K562 (cell line): ENCODE results near the gene PNPLA2. TPM values are rescaled to one million over a fixed set of nuclear protein-coding genes. Genes with fewer than 3 reads are reported as not detected.

Experiments
- ATAC-seq: fragments of 200-7000 bp; cut with Tn5 transposase; 3 replicates; pipeline ENCODE4 v1.9.1; 2020; ENCODE audit warnings: moderate library complexity
- BruUV-seq: library from RNA; stranded (reverse); fragments of 400-500 nt; replicated peaks from 2 replicates; lab custom pipeline; 2021; lab: Mats Ljungman, UMichigan
- CTCF ChIA-PET: fragments of 300-600 bp; formaldehyde crosslinking; extraction: SDS; loops from one replicate; lab custom pipeline; 2021; ENCODE audit warnings: low intra/inter-chr PET ratio; lab: Yijun Ruan, JAX
- POLR2A ChIA-PET: fragments of 300-600, 350-650 bp; sonication (Branson Sonifier 250); formaldehyde crosslinking; extraction: SDS; loops from one replicate; lab custom pipeline; 2021; ENCODE audit warnings: antibody characterized with exemption, inconsistent platforms; lab: Yijun Ruan, JAX
- DNase-seq, 4 experiments: peaks; one replicate each; pipeline versions ENCODE4 v3.0.0 to v3.0.0-alpha.2; 2011 to 2018; ENCODE audit warnings: low spot score in 3 of 4, mixed read lengths in 3 of 4; ENCODE audit errors: extremely low read depth in 1 of 4
- FAIRE-seq: peaks from 2 replicates; lab custom pipeline; 2011; peaks lifted over from hg19 to GRCh38; lab: Jason Lieb, UNC
- H2AFZ ChIP-seq: 2 replicates; pipeline ENCODE4 v1.6.0; 2011; ENCODE audit warnings: low read depth, low read length, control low read depth, inconsistent platforms
- H3K27ac ChIP-seq: fragments of 200-600 bp; 3 replicates; pipeline ENCODE4 v1.8.0; 2011; ENCODE audit warnings: low read depth, mild to moderate bottlenecking, control low read depth, inconsistent platforms, low read length, moderate library complexity, mixed read lengths; ENCODE audit errors: extremely low read depth
- H3K27me3 ChIP-seq, 2 experiments: fragments of 300-600 bp in 1 of 2; 2 replicates in 1 of 2; 3 replicates in 1 of 2; pipeline versions ENCODE4 v1.6.0 to v1.8.0; 2011; ENCODE audit warnings: inconsistent platforms in 2 of 2, low read length in 2 of 2, mild to moderate bottlenecking in 1 of 2, mixed read lengths in 1 of 2, moderate library complexity in 1 of 2; ENCODE audit not compliant: control insufficient read depth in 2 of 2, insufficient read depth in 2 of 2
- H3K36me3 ChIP-seq: fragments of 300-600 bp; 3 replicates; pipeline ENCODE4 v1.8.0; 2011; ENCODE audit warnings: mild to moderate bottlenecking, low read length, inconsistent platforms; ENCODE audit not compliant: control insufficient read depth, insufficient read depth
- H3K4me1 ChIP-seq, 2 experiments: fragments of 200-600 bp in 1 of 2; replicated peaks in 1 of 2; 2 replicates in 1 of 2; 3 replicates in 1 of 2; pipeline versions ENCODE4 v1.5.1 to v1.8.0; 2011; ENCODE audit warnings: inconsistent platforms in 2 of 2, low read length in 2 of 2, mild to moderate bottlenecking in 1 of 2, mixed read lengths in 1 of 2, moderate library complexity in 1 of 2; ENCODE audit not compliant: control insufficient read depth in 2 of 2, insufficient read depth in 2 of 2
- H3K4me2 ChIP-seq: 2 replicates; pipeline ENCODE4 v1.6.1; 2011; ENCODE audit warnings: low read length, control low read depth, inconsistent platforms, mixed read lengths; ENCODE audit not compliant: insufficient read depth
- H3K4me3 ChIP-seq: fragments of 200-600 bp; sonication (generic), shearing (Covaris generic); 2 replicates; pipeline ENCODE4 v1.5.1; 2016; ENCODE audit warnings: control low read depth, inconsistent platforms
- H3K79me2 ChIP-seq: fragments of 200-600 bp; 3 replicates; pipeline ENCODE4 v1.8.0; 2011; ENCODE audit warnings: low read length, inconsistent platforms; ENCODE audit not compliant: control insufficient read depth, insufficient read depth
- H3K9ac ChIP-seq, 2 experiments: 2 replicates each; pipeline versions ENCODE4 v1.6.0 to v1.6.1; 2011; ENCODE audit warnings: low read depth in 2 of 2, low read length in 2 of 2, control low read depth in 1 of 2, inconsistent platforms in 1 of 2, mild to moderate bottlenecking in 1 of 2, mixed read lengths in 1 of 2; ENCODE audit not compliant: insufficient read depth in 1 of 2
- H3K9me1 ChIP-seq: one replicate; pipeline ENCODE4 v1.6.0; 2011; ENCODE audit warnings: inconsistent platforms, mild to moderate bottlenecking, low read length, moderate library complexity; ENCODE audit not compliant: control insufficient read depth, insufficient read depth
- H3K9me3 ChIP-seq: replicated peaks from 2 replicates; pipeline ENCODE4 v1.5.1; 2011; ENCODE audit warnings: low read depth, low read length, inconsistent platforms; ENCODE audit not compliant: control insufficient read depth, insufficient read depth
- H4K20me1 ChIP-seq: replicated peaks from 2 replicates; pipeline ENCODE4 v1.6.1; 2011; ENCODE audit warnings: low read length, inconsistent platforms, mixed read lengths; ENCODE audit not compliant: control insufficient read depth, insufficient read depth
- JUN ChIP-seq, 2 experiments: sonication (generic) in 1 of 2; formaldehyde crosslinking in 1 of 2; IDR thresholded peaks; 2 replicates each; pipeline versions ENCODE4 v1.6.1 to v1.8.0; 2012 to 2022; ENCODE audit warnings: borderline replicate concordance in 2 of 2, mild to moderate bottlenecking in 2 of 2, improper control_type of control experiment in 1 of 2, low read depth in 1 of 2, low read length in 1 of 2, missing genetic modification reagents in 1 of 2
- JUND ChIP-seq, 2 experiments: IDR thresholded peaks; 2 replicates in 1 of 2; 3 replicates in 1 of 2; pipeline ENCODE4 v1.6.1; 2011; ENCODE audit warnings: borderline replicate concordance in 2 of 2, low read depth in 2 of 2, low read length in 2 of 2, improper control_type of control experiment in 1 of 2, missing biosample characterization in 1 of 2, missing genetic modification characterization in 1 of 2, missing genetic modification reagents in 1 of 2
- NFRKB ChIP-seq: fragments of 450-650 bp; IDR thresholded peaks from 2 replicates; pipeline ENCODE4 v1.6.1; 2016; ENCODE audit warnings: low read depth
- POLR2G ChIP-seq: fragments of 200-400 bp; formaldehyde crosslinking; IDR thresholded peaks from 2 replicates; pipeline ENCODE4 v1.6.1; 2017; ENCODE audit warnings: low read depth, mild to moderate bottlenecking, antibody characterized with exemption, low read length, moderate library complexity
- POU5F1 ChIP-seq: fragments of 150-350 bp; IDR thresholded peaks from 2 replicates; pipeline ENCODE4 v1.6.1; 2014; ENCODE audit warnings: borderline replicate concordance, low read length, low read depth, mild to moderate bottlenecking; ENCODE audit not compliant: partially characterized antibody
- SAFB ChIP-seq: fragments of 200-400 bp; formaldehyde crosslinking; IDR thresholded peaks from 2 replicates; pipeline ENCODE4 v1.6.1; 2017; ENCODE audit warnings: low read depth, low read length, borderline replicate concordance
- SFPQ ChIP-seq: fragments of 200-400 bp; formaldehyde crosslinking; IDR thresholded peaks from 2 replicates; pipeline ENCODE4 v1.6.1; 2017; ENCODE audit warnings: mild to moderate bottlenecking, low read depth, low read length, moderate library complexity
- ZFP30 ChIP-seq: fragments of 250-450 bp; sonication (Bioruptor Pico); IDR thresholded peaks from 2 replicates; pipeline ENCODE4 v1.8.0; 2022; ENCODE audit warnings: moderate library complexity, mild to moderate bottlenecking, inconsistent platforms, borderline replicate concordance
- WGBS: fragments of 100-300 bp; shearing (Covaris generic); methylation state at CpG from one replicate; pipeline ENCODE4 v1.1.6; 2016; ENCODE audit warnings: low coverage, mixed read lengths; ENCODE audit not compliant: insufficient coverage; ENCODE audit errors: missing lambda C conversion rate; 5-methylcytosine and 5-hydroxymethylcytosine counted together
- in situ Hi-C: fragments of 300-500 bp; cut with MboI; formaldehyde crosslinking; loops from 4 replicates; pipeline ENCODE4 v1.15.0; 2018; ENCODE audit warnings: inconsistent platforms, mixed read lengths
- intact Hi-C: fragments of 100-400 bp; cut with micrococcal nuclease; formaldehyde crosslinking; loops from 2 replicates; pipeline ENCODE4 v1.14.2; 2022
- polyA plus RNA-seq, 8 experiments: library from polyadenylated mRNA; depleted of rRNA in 4 of 8; stranded (reverse) in 5 of 8; unstranded in 3 of 8; fragments of >200 nt; fragmentation: Nextera tagmentation in 2 of 8; fragmentation: Illumina TruSeq in 1 of 8; extraction: Ambion mirVana in 2 of 8; extraction: Trizol in 1 of 8; gene quantifications; 2 replicates each; pipeline versions ENCODE4 v1.2.1 to v1.2.3, GENCODE V29; 2011 to 2014; ENCODE audit warnings: inconsistent platforms in 1 of 8, missing spikeins in 1 of 8
- total RNA-seq, 7 experiments: library from RNA; depleted of rRNA in 6 of 7; stranded (reverse); fragments of >200 nt in 6 of 7; fragmentation: Illumina TruSeq in 2 of 7; extraction: Trizol in 2 of 7; gene quantifications; 2 replicates each; pipeline versions ENCODE4 v1.2.1 to v1.2.3, GENCODE V29; 2011 to 2021; ENCODE audit warnings: low replicate concordance in 1 of 7
- TF ChIP-seq, protein P1 (sequence below): fragments of 450-650 bp; formaldehyde crosslinking; conservative IDR thresholded peaks from 2 replicates; pipeline ENCODE4 v1.4.0; 2022; ENCODE audit warnings: mild to moderate bottlenecking, missing genetic modification characterization

Gene PNPLA2
- total and polyA plus RNA-seq, 9 of the 15 experiments (the other 6 are each of a cell fraction or from before 2014, with no cell fraction given): 0.39 to 87.1 (median 8.4) TPM

DNA sequence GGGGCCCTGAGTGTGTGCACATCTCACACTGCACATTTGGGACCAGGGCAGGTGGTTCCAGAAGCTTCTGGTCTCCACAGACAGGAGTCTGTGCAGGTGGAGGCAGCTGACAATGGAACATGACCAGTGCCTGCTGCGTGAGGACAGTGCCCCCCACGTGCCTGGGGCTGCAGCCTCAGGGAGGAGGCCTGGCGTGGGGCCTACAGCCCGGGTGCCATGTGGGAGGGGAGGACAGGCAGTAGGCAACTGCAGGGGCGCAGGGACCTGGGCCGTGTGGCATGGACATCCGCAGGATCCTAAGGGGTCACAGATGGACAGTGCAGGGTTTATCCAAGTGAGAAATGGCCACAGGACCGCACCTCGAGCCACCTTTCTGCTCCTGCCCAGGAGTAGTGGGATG, 52.8 kb downstream of the PNPLA2 start:
- Histone ChIP-seq H3K36me3 (peaks cover 51% of the 10 kb centered on the region), H3K79me2 (no peaks in the 10 kb centered on the region), H3K4me2 (no peak overlapping the region), H3K27me3 (no peaks in the 10 kb centered on the region), H2AFZ (no peak overlapping the region), H3K9me3 (no peaks in the 10 kb centered on the region), H3K4me1 (peaks cover 13 to 79% of the 10 kb centered on the region in 2 experiments; a peak in 4 of 5 replicates), H3K4me3 (no peak overlapping the region), H4K20me1 (peaks cover 18% of the 10 kb centered on the region), H3K9ac (0 out of 4 replicates have a peak overlapping the region, but pooled peaks of 1 of the 2 experiments have one; percentile 61), H3K9me1 (peaks cover 10% of the 10 kb centered on the region), H3K27ac (no peak overlapping the region)
- ChIA-PET POLR2A (interaction anchor here (0.6 to 1.1 kb wide), 2 partner anchors 25 to 84 kb away, joined by 3 read pairs; no protein-coding TSS in a partner anchor), CTCF (no interaction called here)
- no peak for ATAC-seq
- 73% methylated on average over 7 of the region's 9 CpGs for WGBS
- no peak for DNase-seq
- in situ Hi-C loops: no loop called here
- no TSS peak for BruUV-seq
- FAIRE-seq: no peak
- TF ChIP-seq POLR2G: peak; percentile 34
- TF ChIP-seq, protein P1, sequence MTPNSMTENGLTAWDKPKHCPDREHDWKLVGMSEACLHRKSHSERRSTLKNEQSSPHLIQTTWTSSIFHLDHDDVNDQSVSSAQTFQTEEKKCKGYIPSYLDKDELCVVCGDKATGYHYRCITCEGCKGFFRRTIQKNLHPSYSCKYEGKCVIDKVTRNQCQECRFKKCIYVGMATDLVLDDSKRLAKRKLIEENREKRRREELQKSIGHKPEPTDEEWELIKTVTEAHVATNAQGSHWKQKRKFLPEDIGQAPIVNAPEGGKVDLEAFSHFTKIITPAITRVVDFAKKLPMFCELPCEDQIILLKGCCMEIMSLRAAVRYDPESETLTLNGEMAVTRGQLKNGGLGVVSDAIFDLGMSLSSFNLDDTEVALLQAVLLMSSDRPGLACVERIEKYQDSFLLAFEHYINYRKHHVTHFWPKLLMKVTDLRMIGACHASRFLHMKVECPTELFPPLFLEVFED (CRISPR knock-in tag): no peak
- intact Hi-C loops: no loop called here

GRCh38 chr11:872799-873198, 54.1 kb downstream of the PNPLA2 start:
- Histone ChIP-seq H3K4me3 (no peak overlapping the region), H3K4me1 (peaks cover 25 to 82% of the 10 kb centered on the region in 2 experiments; a peak in 4 of 5 replicates), H3K9me1 (peaks cover 20% of the 10 kb centered on the region)
- POLR2A ChIA-PET: interaction anchor here (0.7 to 2.5 kb wide), 6 partner anchors 9 to 38 kb away, joined by 3 to 13 read pairs (median 4); partner anchors contain the start of gene CHID1
- CTCF ChIA-PET: no interaction called here
- TF ChIP-seq SAFB (no peak), SFPQ (no peak), JUN (IDR thresholded peaks at IDR 0.05; ENCODE audit: borderline replicate concordance, low read depth, low read length) (no peak), JUN (CRISPR knock-in tag; IDR thresholded peaks at IDR 0.05; ENCODE audit: borderline replicate concordance) (no peak), ZFP30 (no peak), NFRKB (no peak), JUND (IDR thresholded peaks at IDR 0.05; ENCODE audit: borderline replicate concordance, low read depth, low read length) (no peak), JUND (tag; IDR thresholded peaks at IDR 0.05; ENCODE audit: borderline replicate concordance, low read depth, low read length) (no peak), POU5F1 (no peak)
- TF ChIP-seq, all 486 proteins: peak for 0
- Histone ChIP-seq H3K36me3 (peaks cover 59% of the 10 kb centered on the region), H4K20me1 (peaks cover 28% of the 10 kb centered on the region), H3K27ac (no peak overlapping the region), H3K79me2 (no peaks in the 10 kb centered on the region), H3K27me3 (no peaks in the 10 kb centered on the region), H3K9me3 (no peaks in the 10 kb centered on the region), H3K9ac (peak overlapping the region in 1 of 2 experiments; percentile 29; a peak in 2 of 4 replicates), H2AFZ (no peak overlapping the region), H3K4me2 (no peak overlapping the region)
- no TSS peak for BruUV-seq
- FAIRE-seq (no peak), ATAC-seq (no peak), DNase-seq (no peak)
- 96% methylated on average over 7 of the region's 9 CpGs for WGBS
- intact Hi-C loops (no loop called here), in situ Hi-C loops (no loop called here)
